NCI-H2227 treated with DMSO at 0.1 percent for 48 hours (cell line): ENCODE data around the gene CYFIP2.

Experiments used
- DNase-seq: peaks from one replicate; lab custom pipeline; 2025; lab: John Stamatoyannopoulos, UW

The CYFIP2 gene

DNA sequence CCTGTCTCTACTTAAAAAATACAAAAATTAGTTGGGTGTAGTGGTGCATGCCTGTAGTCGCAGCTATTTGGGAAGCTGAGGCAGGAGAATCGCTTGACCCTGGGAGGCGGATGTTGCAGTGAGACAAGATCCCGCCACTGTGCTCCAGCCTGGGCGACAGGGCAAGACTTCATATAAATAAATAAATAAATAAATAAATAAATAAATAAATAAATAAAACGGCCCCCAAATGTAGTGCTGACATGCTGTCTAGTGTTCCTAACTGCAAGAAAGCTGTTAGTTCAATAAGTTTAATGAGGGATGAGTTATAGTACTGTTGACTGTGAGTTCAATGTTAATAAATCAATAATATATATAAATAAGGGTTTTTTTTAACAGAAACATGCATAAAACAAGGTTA is 7.5 kb upstream of the CYFIP2 start:
- DNase-seq: no peak

DNA sequence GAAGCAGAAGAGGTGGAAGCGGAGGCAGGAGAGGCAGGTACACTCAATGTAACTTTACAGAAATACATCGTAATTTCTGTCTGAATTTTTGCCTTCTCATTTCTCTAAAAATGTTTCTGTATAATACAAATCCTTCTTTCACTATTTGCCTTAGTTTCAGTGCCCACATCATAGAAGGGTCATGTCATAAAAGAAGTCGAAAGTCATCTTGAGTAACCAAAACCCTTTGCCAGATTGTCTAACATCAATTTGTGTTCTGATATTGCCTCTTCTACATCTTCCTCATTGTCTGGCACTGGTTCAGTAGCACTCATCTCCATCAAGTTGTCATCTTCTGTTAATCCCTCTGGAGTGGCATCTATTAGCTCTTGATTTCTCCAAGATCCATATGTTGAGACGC is 6.2 kb upstream of the CYFIP2 start:
- DNase-seq: no peak

DNA sequence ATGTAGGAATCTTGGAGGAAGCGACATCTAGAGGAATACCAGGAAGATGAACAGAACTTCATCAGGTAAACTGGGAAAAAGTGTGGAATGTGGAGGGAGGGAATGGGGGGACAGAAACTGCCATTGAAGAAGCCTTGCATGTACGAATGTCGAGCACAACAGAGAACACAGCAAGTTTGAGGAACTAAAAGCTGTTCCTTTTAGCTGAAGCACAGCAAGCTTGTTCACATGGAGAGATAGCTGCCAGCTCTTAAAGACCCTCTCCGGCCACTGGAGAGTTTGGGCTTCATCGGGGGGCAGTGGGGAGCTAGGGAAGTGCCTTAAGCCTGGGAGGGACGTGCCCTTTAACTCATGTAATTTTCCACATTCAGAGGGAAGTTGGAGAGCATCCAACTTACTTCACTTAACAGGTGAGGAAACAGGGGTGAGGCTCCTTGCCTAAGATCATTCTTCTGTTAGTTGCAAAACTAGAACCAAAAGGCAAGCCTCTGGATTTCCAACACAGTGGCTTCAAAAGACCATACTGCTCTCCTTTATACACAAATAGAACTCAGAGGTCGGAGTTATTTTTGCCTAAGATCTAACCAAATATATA is 2.3 kb upstream of the CYFIP2 start:
- no peak for DNase-seq

DNA sequence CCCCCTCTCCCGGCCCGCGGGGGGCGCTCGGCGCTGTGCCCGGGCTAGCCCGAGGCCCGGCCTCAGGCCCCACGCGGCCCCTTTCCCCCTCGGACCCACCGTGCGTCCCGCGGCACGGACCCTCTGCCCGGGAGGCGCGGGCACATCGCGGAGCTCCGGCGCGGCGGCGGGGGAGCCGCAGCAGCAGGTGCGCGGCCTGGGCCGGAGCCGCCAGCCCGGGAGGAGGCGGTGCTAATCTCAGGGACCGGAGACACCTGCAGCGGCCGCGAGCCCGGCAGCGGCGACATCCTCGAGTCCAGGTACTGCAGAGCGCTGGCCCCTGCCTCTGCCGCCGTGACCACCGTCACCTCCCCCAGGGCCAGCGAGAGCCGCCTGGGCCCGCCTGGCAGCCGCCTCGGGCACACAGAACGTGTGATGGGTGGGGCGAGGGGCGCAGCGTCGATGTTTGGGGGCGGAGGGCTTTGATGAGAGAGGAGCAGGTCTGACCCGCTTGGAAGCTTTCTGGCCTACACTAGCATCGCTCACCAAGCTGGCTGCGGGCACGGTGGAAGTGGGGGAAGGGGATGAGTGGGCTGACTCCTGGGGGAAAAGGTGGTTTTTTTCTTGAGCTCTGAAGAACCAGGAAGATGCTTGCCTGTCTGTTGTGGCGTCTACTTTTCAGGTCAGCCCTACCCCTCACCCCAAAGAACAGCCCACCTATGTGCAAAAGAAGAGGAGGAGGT is 524 bp downstream of the CYFIP2 start:
- DNase-seq: peak; percentile 12

DNA sequence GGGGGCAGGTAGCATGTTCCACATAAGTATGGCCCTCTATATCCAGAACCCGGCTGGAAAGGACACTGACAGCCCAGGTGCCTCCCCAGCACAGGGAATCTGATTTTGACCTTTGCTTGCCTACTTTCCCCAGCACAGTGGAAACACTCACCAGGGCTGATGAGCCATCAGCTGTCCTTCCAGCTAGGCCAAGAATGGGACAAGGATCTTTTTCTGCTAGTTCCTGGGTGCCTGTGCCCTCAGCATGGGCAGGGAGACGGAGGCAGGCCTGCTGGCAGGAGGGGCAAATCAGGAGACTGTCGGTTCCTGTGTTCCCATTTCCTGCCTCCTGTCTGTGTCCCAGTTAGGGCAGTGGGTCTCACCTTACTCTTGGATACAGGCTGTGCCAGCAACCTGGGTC is 1.1 kb downstream of the CYFIP2 start:
- DNase-seq: no peak

DNA sequence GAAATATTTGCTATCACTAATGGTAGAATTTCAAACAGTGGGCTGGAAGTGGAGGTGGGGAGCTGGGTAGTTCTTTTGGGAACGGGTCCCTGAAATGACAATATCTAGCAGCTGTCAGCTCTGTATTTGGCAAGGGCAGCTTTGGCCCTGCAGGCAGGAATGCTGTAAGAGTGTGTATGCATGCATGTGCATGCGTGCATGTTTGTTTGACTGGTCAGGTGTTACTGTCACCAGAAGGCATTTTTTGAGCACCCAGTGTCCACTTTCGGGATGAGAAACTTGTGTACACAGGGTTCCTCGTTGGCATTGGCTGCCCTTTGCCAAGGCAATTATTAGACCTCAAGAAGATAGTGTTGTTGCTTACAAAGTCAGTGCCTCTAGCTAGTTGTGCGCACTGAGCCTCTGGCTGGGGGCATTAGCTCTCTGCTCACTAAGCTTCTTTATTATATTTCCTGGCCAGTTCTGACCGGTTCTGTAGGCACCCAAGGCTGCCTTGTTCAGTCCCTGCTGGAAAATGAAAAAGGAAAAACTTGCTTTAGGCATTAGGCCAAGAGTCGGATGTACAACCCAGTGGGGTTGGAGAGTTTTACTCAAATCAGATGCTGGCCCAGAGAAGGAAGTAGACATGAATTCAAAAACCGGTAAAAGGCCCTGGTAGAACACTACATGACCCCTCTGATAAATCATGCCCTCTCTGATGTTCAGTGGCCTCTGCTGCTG is 2.0 kb downstream of the CYFIP2 start:
- DNase-seq: no peak

DNA sequence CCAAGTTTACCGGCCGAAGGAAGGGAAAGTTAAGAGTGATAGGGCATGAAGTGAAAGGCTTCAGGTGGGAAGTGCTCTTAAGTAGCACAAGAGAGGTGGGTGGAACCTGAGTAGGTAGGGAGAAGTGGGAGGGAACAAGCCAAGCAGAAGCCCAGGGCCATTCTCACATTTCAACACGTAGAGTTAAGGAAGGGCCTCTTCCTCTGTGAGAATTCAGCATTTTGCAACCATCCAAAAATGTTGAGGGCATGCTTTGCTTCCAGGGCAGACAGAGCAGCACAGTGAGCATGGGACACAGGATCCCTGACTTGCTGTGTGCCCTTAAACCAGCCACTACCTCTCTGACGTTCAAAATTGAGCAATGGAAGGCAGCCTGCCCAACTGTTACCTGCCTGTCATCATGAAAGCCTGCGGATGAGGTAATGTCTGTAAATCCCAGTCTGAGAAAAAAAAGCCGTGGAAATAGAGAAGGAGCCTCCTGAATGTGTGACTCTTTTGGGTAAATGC is 3.3 kb downstream of the CYFIP2 start:
- no peak for DNase-seq

DNA sequence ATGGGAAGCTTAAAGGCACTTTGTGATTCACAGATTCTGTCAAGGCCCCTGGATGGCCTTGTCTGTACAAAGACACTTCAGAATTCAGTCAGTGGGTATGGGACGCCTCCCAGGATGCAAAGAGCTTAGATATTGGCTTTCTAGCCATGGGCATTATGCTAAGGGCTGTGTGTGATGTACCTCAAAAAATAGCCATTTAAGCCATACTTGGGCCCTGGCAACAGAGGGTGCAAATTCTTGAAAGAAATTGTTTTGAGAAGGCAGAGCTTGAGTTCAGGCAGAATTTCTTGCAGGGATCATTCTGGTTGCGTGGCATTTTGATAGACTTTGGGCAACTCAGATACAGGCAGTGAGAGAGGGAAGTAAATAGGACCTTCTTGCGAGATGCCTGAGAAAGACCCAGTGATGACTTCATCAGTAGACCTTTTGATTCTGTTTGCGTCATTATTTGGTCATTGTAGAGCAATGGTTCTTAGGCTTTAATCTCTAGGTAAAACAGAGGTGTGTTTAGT is 3.9 kb downstream of the CYFIP2 start:
- DNase-seq: no peak

DNA sequence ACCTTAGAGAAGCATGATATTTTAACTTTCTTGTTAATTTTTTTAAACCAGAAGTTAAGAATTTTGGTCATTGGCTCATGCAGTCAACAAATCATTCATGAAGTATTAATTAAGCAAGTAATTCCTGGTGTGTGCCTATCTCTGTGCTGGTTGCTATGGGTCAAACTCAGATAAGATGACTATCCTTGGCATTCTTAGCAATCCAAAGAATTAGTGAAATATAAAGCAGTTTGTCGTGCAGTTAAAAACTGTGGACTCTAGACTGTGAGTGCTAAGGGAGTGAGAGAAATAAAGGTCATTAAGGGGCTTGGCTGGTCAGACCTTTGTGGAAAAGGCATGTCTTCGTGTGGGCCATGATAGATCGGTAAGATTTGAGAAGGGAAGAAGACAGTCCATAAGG is 4.8 kb downstream of the CYFIP2 start:
- no peak for DNase-seq

DNA sequence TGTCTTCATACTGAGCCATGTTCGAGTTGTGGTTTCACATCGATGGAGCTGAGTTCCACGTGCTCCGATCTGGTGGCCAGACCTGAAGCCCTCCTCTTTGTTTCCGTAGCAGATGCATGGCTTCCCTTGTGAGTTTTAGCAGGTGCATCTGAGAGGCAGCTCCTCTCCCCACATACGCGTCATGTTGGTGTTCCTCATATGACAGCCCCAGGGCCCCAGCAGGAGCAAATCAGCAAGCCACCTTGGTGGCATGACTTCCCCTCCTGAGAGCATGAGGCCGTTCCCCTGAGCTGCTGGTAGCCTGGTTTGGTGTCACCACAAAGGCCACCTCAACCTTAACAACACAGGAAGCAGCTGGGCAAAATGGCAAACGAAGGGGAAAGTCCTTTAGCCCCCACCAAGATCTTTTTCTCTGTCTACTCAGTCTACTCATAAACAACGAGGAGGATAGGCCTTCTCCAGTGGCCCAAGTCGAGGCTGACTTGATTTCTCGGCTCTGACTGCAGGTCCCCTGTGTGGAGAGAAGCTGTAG is 5.9 kb downstream of the CYFIP2 start:
- DNase-seq: no peak

DNA sequence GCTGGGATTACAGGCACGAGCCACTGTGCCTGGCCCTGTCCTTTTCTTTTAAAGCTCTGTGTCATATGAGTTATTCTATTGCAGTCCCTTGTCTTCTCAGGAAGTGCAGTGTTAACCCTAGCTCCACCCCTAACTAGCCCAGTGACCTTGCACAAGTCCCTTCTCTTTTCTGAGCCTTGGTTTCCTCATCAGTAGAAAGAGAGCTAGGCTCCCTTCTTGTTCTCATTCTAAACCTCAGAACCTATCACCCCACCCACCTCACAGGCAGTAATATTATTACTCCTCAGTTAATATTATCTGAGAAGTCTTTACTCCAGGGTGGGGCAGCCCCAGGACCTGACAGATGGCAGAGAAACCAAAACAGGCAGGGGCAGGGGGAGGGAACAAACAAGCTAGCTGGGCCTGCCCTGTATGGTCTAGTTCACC is 7.2 kb downstream of the CYFIP2 start:
- no peak for DNase-seq

DNA sequence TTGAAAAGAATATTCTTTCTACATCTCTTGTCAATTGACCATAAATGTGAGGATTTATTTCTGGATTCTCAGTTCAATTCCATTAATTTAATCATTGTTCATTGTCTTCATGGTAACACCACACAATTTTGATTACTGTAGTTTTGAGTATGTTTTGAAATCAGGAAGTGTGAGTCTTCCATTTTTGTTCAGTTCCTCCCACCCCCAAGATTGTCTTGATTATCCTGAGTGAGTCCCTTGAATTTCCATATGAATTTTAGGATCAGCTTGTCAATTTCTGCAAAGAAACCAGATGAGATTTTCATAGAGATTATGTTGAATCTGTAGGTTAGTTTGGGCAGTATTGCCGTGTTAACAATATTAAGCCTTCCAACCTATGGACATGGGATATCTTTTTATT is 9.5 kb downstream of the CYFIP2 start:
- DNase-seq: no peak

DNA sequence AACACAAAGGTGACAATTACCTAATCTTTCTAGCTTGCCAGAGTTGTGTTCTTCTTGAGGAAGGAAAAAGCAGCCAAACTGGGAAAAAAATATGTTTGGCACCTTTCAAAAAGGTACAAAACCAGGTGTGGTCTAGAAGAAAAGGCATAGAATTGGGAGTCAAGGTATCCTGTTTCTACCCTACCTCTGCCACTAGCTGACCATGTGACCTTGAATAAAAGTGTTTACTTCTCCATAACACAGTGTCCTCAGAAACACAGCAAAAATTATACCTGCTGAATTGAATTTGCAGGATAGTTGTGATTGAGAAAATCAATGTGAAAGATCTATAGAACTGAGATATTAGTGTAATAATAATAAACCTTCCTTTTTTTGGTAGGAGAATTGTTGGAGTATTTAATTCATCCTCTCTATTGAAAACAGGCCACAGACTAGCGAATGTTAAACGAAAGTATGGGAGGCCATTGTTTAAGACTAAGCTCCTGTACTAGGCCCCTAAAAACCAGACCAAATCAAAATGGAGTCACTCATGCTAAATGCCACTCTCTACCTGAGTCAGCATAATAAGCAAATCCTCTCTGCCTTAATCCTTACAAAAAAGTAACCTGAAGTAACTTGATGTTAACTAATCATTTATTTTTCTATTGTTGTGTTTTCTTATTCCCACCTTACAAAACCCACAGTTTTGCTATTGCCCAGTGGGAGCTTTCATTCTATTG is 12.6 kb downstream of the CYFIP2 start:
- no peak for DNase-seq

DNA sequence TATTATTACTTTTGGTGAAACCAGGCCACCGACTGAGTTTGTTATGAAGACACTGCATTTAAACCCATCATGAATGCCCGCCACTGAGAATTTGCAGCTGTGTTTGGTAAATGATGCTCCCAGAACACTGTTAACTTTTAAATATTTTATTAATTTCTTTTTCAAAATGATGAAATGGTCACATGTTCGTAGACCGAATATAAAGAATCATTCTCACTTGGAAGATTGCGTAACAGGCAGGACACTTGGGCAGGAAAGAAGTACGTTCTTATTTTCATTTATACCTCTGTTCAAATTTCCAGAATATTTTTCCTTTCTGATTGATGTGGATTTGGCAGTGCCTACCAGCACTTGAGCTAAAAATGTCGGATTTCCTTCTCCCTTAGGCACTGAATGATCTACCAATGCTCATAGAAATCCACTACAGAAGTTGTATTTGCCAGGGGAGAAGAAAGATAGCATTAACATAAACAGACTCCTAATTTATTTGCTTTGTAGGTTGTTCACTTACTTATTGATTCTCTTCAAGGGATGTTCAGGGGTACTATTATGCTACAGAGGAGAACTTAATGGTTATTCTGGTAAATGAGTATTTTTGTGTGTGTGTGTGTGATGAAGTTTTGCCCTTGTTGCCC is 13.8 kb downstream of the CYFIP2 start:
- DNase-seq: no peak

DNA sequence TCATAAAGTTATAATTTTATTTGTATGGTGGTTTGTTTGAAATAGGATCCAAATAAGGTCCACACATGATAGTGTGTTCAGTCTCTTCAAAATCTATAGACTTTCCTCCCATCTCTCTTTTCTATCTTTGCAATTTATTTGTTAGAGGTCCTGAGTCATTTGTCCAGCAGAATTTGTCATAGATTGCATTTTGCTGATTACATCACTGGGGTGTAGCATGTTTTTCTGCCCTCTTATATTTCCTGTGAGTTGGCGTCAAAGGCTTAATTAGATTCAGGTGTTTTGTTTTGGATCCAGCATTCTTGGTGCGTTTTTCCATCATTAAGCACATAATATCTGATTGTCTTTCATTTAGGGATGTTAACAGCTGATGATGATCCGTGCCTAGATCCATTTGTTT is 15.0 kb downstream of the CYFIP2 start:
- DNase-seq: no peak

DNA sequence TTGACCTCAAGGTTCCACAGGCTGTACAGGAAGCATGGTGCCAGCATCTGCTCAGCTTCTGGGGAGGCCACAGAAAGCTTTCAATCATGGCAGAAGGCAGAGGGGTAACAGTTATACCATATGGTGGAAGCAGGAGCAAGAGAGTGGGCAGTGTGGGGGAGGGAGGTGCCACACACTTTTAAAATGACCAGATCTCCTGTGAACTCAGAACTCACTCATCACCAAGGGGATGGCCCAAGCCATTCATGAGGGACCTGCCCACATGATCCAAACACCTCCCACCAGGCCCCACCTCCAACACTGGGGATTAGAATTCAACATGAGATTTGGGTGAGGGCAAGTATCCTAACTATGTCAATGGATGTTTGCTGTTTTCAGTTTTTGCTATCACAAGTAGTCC is 16.2 kb downstream of the CYFIP2 start:
- no peak for DNase-seq

DNA sequence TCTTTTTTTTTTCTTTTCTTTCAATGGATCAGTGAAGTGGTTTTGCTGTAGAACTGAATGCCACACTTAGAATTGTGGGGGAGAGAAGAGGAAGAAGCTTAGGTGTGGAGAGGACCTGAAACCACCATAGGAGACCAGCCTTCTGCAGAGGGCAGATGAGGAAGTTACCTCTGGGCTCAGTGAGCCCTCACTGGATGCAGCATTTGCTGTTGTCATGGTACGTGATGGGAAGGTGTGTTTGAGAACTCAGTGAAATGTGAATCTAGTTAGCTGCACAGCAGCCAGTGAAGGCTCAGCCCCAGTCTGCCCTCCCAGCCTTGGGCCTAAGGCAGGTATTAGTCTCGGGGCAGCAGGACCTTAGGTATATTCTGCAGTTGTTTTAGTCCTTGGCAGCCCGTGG is 17.5 kb downstream of the CYFIP2 start:
- DNase-seq: no peak

DNA sequence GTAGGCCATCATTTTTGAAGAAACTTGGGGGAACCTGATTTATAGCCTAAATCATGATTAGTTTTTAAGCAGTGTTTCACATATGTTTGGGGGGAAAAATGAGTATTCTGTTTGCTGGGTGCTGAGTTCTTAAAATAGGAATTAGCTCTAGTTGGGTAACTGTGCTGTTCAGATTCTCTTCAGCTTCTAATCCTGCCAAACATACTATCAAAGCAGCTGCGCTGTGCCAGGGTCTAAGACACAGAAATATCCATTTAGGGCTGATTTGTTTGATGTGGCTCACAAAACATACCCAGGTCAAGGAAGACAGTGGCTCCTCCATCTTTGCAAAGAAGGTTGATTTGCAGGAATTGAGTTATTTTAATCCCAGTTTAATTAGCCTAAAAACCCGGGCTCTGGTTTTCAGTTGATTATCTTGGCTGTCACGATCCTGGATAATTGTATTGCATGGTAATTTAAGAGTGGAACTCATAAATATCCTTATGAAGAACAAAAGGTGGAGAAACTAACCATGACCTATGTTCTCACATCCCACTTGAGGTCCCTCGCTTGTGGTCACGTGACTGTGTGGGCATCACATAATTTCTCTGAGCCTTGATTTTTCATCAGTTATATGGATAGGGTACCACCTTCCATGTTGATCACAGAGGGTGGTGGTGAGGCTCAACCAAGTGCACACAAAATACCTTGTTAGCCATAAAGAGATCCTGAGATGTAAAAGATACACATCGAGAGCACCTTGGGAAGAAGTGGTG is 18.7 kb downstream of the CYFIP2 start:
- DNase-seq: no peak

DNA sequence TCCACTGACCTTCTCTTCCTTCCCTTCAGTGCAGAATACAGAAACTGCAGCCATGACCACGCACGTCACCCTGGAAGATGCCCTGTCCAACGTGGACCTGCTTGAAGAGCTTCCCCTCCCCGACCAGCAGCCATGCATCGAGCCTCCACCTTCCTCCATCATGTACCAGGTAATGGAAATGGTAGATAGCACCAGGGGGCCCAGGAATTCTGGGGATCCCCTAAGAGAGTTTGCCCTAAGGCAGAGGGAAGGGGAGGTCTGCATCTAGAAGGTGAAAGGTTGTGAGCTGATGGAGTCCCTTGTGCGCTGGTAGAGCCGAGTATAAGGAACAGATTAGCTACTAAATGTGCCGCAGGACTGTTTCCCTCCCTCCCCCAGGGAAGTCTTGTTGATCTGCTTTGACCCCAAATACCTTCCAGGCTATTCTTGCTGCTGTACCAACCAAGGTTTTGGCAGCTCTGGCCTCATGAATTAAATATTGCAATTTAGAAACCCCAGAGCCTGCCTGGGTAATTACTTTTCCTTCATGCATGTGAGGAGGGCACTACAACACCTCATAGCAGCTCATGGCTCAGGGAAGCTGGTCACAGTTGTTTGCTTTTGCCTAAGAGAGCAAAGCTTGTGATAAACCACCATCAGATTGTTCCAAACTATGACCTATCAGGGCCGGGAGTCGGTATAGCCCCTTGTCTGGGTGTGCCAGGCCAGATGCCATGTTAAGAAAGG is 19.6 kb downstream of the CYFIP2 start:
- no peak for DNase-seq

DNA sequence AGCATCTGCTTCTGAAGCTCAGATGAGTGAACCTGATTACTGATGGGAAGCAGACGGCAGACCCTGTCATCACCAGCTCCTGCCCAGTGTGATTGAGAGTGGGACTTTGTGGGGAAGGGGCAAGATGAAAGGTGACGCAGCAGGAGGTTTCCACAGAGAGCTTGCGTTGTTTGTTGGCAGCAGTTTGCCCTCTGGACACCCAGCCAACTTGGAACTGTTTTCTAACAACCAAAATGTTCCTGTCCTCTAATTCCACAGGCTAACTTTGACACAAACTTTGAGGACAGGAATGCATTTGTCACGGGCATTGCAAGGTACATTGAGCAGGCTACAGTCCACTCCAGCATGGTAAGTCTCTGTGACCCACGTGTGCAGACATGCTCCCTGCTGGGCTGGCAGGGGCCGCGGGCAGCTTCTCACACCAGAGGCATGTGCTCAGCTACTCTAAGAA is 20.9 kb downstream of the CYFIP2 start:
- no peak for DNase-seq
